Keratinocyte (primary cell): ENCODE results near the gene DCP1A.

Experiments used
- CTCF ChIP-seq, 3 experiments: IDR thresholded peaks in 1 of 3; conservative IDR thresholded peaks in 1 of 3; optimal IDR thresholded peaks in 1 of 3; 2 replicates in 2 of 3; 3 replicates in 1 of 3; pipeline versions ENCODE3 to v1.5.1; 2011; ENCODE audit warnings: low read length in 3 of 3, mild to moderate bottlenecking in 3 of 3, moderate library complexity in 2 of 3, control low read depth in 1 of 3, inconsistent platforms in 1 of 3; ENCODE audit not compliant: insufficient read depth in 2 of 3; ENCODE audit errors: extremely low read depth in 1 of 3
- EZH2 ChIP-seq: IDR thresholded peaks from one replicate; pipeline ENCODE4 v1.6.1; 2012; ENCODE audit warnings: inconsistent platforms, mild to moderate bottlenecking, low read length, moderate library complexity

GRCh38 chr3:53312832-53313231 is 34.5 kb downstream of the DCP1A start:
- TF ChIP-seq EZH2, result no peak
- no peak for TF ChIP-seq CTCF (optimal IDR thresholded peaks at IDR 0.05 in 1 of 3, IDR thresholded peaks at IDR 0.05 in 1 of 3, conservative IDR thresholded peaks at IDR 0.05 in 1 of 3; ENCODE audit: extremely low read depth in 1 of 3, insufficient read depth in 2 of 3, low read length in 3 of 3)
